IPS-18c (cell line): ENCODE results near the gene ZNRF3.
"Not testable (repeated sequence)": the region's sequence is repeated elsewhere in the genome, so short reads cannot be mapped to it uniquely, and the experiment has no call there.

Experiments used
- H3K4me3 ChIP-seq: 2 replicates; pipeline ENCODE4 v1.7.0; 2013; ENCODE audit warnings: low read depth, mild to moderate bottlenecking, low read length, moderate library complexity; ENCODE audit not compliant: insufficient read depth
- H3K9me3 ChIP-seq: one replicate; pipeline ENCODE4 v1.6.1; 2013; ENCODE audit warnings: mild to moderate bottlenecking, low read length, moderate library complexity; ENCODE audit not compliant: control insufficient read depth, insufficient read depth

Gene ZNRF3

GRCh38 chr22:28937206-28938025 lies 54.0 kb downstream of the ZNRF3 start:
- H3K9me3 ChIP-seq = no peaks in the 10 kb centered on the region
- no peak overlapping the region for H3K4me3 ChIP-seq

DNA sequence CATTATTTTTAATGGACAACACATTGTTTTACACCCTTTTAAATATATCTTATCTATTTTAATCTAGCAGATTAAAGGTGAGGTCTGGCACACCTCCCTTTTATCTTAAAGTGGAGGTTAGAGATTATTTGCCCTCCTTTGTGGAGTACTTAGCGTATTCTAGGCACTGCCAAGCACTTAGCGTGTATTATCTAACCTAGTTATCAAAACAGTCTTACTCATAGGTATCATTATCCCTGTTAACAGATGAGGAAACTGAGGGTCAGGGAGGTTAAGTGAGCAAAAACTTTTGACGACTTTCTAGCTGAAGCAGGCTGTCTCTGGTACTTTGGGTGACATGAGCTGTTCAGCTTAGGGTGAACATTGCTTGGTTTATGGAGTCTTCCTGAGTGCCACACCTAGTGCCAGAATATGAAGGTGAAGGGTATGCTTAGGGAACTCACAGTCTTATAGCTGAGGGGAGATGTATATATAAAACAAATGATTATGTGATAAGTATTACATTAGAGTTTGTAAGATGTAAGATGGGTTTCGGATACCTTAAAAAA lies 55.0 kb downstream of the ZNRF3 start:
- no peak overlapping the region for H3K4me3 ChIP-seq
- H3K9me3 ChIP-seq = no peaks in the 10 kb centered on the region

DNA sequence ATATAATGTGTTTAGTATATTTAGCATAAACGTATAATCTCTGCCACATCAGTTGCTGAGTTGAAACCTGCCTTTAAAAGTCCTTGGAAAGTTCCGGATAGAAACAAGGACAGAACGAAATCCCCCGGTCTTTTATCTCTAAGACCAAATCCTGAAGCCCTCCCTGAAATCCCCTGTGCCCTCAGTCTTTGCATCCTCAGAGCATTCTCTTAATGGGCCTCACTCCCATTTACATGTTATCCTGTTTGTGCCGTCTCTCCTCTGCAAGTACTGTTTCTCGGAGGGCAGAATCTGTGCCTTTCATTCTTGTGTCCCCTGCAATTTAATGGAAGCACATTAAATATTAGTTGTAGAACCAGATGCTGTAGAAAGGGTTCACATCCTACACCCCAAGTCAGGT lies 56.0 kb downstream of the ZNRF3 start:
- H3K4me3 ChIP-seq = no peak overlapping the region
- H3K9me3 ChIP-seq = no peaks in the 10 kb centered on the region

DNA sequence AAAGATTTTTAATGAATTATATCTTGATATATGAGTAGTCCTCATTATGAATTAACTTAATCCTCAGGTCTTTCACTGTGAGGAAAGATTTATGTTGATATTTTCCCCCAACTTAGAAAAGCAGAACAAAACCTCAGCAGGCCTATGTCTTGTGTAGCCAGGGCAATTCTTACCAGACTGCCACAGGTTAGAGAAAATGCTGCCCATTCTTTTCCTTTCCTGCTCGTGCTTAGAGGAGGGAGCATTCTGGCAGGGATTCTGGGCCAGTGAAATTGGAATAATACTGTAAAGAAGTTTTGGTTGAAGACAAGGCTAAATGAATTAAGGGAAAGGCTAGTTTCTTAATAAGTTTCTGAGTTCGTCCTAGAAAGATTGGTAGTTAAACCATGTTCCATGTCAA lies 56.6 kb downstream of the ZNRF3 start:
- no peak overlapping the region for H3K4me3 ChIP-seq
- no peaks in the 10 kb centered on the region for H3K9me3 ChIP-seq

DNA sequence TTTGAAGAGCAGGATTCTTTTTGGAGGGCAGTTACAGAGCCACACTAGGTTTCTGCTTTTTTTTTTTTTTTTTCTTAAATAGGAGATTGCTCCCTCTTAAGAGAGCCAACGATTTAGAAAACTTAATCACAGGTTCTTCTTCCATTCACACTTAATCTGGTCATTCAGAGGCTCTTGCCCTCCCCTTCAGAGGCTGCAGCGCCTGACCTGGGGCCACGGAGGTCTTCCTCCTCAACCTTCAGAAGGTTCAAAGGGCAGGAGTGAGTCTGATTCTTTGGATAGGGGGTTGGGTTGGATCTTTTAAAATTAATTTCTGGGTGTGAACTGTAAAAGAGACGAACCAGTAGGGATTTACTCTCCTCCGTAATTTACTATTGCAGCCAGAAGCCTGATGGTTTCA lies 57.1 kb downstream of the ZNRF3 start:
- Histone ChIP-seq H3K9me3 (no peaks in the 10 kb centered on the region), H3K4me3 (no peak overlapping the region)

DNA sequence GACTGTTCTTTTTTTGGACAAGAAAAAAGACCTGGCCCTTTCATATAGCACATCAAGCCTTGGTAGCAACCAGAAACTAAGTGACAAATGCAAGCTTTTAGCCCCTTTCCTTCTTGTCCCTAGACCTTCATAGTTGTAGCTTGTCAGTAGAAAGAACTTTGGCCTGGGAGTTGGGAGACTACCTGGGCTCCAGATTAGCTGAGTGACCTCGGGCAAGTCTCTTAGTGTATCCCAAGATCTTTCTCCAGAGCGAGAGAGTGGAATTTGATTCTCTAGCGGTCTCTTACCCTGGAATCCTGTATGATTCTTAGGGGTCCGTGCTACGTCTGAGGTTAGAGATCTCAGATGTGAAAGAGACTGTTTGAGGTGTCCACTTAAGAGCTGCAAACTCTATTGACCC lies 59.0 kb downstream of the ZNRF3 start:
- no peak overlapping the region for H3K4me3 ChIP-seq
- H3K9me3 ChIP-seq = no peaks in the 10 kb centered on the region

- no peak overlapping the region for H3K4me3 ChIP-seq
- no peaks in the 10 kb centered on the region for H3K9me3 ChIP-seq
Observed at GRCh38 chr22:28942801-28943500, 59.6 kb downstream of the ZNRF3 start.

DNA sequence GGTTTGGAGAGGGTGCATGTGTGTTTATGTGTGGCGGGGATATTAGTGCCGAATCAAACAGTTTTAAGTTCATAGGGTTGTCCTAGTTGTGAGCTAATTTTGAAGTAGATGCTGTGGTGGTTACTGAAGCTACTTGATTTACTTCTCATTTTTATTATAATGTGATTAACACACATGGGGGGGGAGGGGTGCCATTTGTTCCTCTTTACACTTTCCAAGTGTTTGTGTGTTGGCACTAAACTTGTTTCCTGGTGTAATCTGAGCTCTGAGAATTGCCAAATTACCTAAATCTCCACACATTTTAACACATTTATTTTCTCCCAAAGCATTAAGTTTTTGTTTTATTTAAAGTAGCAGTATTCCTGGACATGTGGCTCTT lies 60.1 kb downstream of the ZNRF3 start:
- H3K4me3 ChIP-seq = no peak overlapping the region
- no peaks in the 10 kb centered on the region for H3K9me3 ChIP-seq

DNA sequence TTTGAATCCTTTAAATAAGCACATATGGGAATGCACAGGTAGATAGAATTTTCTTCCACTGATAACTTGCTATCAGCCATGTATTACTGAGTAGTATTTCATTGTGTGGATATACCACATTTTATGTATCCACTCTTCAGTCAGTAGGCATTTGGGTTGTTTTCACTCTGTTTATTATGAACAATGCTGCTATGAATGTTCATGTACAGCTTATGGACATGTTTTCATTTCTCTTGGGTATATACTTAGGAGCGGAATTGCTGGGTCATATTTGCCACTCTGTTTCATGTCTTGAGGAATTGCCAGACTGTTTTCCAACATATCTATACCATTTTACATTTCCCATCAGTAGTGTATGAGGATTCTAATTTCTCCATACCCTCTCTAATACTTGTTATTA lies 63.8 kb downstream of the ZNRF3 start:
- H3K9me3 ChIP-seq = no peaks in the 10 kb centered on the region
- no peak overlapping the region for H3K4me3 ChIP-seq

GRCh38 chr22:28948424-28948823 lies 65.1 kb downstream of the ZNRF3 start:
- Histone ChIP-seq H3K9me3 (no peaks in the 10 kb centered on the region), H3K4me3 (no peak overlapping the region)

- H3K9me3 ChIP-seq, H3K4me3 ChIP-seq: not testable (repeated sequence)
Observed at GRCh38 chr22:28948860-28949551, 65.6 kb downstream of the ZNRF3 start.

DNA sequence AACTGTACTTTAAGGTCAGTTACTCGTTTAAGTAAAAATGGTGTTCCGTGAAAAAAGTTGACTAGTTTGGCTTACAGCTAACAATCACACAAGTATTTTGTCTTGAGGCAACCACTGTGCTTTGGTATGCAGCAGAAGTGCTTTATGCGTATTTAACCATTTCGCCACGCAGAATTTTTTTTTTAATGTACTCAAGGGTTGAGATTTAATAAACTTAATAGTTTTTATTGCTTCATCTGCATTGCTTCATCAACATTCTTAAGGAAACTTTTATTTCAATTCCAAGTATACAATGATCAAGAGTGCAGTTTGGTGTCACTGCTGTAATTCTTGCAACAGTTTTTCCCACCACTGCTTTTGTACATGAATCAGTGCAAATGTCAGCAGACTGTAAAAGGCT lies 66.4 kb downstream of the ZNRF3 start:
- Histone ChIP-seq H3K9me3 (no peaks in the 10 kb centered on the region), H3K4me3 (no peak overlapping the region)

- no peak overlapping the region for H3K4me3 ChIP-seq
- no peaks in the 10 kb centered on the region for H3K9me3 ChIP-seq
Observed at GRCh38 chr22:28950617-28951411, 67.4 kb downstream of the ZNRF3 start.

GRCh38 chr22:28951530-28951929 lies 68.2 kb downstream of the ZNRF3 start:
- H3K9me3 ChIP-seq = no peaks in the 10 kb centered on the region

GRCh38 chr22:28951969-28952521 lies 68.7 kb downstream of the ZNRF3 start:
- H3K9me3 ChIP-seq = no peaks in the 10 kb centered on the region
- no peak overlapping the region for H3K4me3 ChIP-seq

More at GRCh38 chr22:28951530-28951929, 68.2 kb downstream of the ZNRF3 start:
- H3K4me3 ChIP-seq = no peak overlapping the region

GRCh38 chr22:28952857-28953256 lies 69.5 kb downstream of the ZNRF3 start:
- no peak overlapping the region for H3K4me3 ChIP-seq
- no peaks in the 10 kb centered on the region for H3K9me3 ChIP-seq

DNA sequence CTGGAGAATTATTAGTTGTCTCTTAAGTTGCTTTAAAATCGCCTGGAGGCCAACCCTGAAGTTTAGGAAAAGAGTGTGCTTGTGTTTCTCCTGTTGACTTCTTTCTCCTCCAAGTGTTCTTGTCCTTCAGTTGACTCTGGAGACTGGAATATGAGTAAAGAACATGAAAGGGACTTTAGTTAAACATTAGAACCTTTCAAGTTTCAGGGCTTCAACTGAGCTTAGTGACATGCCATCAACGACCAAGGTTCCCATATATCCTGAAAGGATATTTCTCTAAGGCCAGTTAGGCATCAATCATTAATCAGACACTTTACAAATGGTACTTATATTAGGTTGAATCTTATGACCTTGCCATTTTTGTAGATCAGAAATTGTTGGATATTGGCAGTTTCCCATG lies 70.0 kb downstream of the ZNRF3 start:
- Histone ChIP-seq H3K9me3 (no peaks in the 10 kb centered on the region), H3K4me3 (no peak overlapping the region)
